ENCODE results near the gene TMA7.

The TMA7 gene

GRCh38 chr3:48423883-48424695, 16.0 kb upstream of the TMA7 start:
- no peak for TF ChIP-seq GATA2 (IDR thresholded peaks at IDR 0.05; ENCODE audit: low read depth, low read length)
- no peak for TF ChIP-seq GATA3 (IDR thresholded peaks at IDR 0.05; ENCODE audit: low read depth, low read length)

- TF ChIP-seq GATA2 (IDR thresholded peaks at IDR 0.05; ENCODE audit: low read depth, low read length), result no peak
- no peak for TF ChIP-seq GATA3 (IDR thresholded peaks at IDR 0.05; ENCODE audit: low read depth, low read length)
Observed at GRCh38 chr3:48425281-48425812, 14.7 kb upstream of the TMA7 start.

- TF ChIP-seq GATA3 (IDR thresholded peaks at IDR 0.05; ENCODE audit: low read depth, low read length) (no peak), GATA2 (IDR thresholded peaks at IDR 0.05; ENCODE audit: low read depth, low read length) (no peak)
Observed at GRCh38 chr3:48426401-48426909, 13.6 kb upstream of the TMA7 start.

- TF ChIP-seq GATA3 (IDR thresholded peaks at IDR 0.05; ENCODE audit: low read depth, low read length) (no peak), GATA2 (IDR thresholded peaks at IDR 0.05; ENCODE audit: low read depth, low read length) (no peak)
Observed at GRCh38 chr3:48426944-48427629, 13.0 kb upstream of the TMA7 start.

GRCh38 chr3:48427630-48427962, 12.5 kb upstream of the TMA7 start:
- no peak for TF ChIP-seq GATA3 (IDR thresholded peaks at IDR 0.05; ENCODE audit: low read depth, low read length)
- no peak for TF ChIP-seq GATA2 (IDR thresholded peaks at IDR 0.05; ENCODE audit: low read depth, low read length)

- TF ChIP-seq GATA3 (IDR thresholded peaks at IDR 0.05; ENCODE audit: low read depth, low read length) (no peak), GATA2 (IDR thresholded peaks at IDR 0.05; ENCODE audit: low read depth, low read length) (no peak)
Observed at GRCh38 chr3:48428088-48428571, 11.9 kb upstream of the TMA7 start.

- TF ChIP-seq GATA2 (IDR thresholded peaks at IDR 0.05; ENCODE audit: low read depth, low read length), result no peak
- no peak for TF ChIP-seq GATA3 (IDR thresholded peaks at IDR 0.05; ENCODE audit: low read depth, low read length)
Observed at GRCh38 chr3:48428572-48429316, 11.3 kb upstream of the TMA7 start.

GRCh38 chr3:48429317-48429959, 10.6 kb upstream of the TMA7 start:
- no peak for TF ChIP-seq GATA2 (IDR thresholded peaks at IDR 0.05; ENCODE audit: low read depth, low read length)
- TF ChIP-seq GATA3 (IDR thresholded peaks at IDR 0.05; ENCODE audit: low read depth, low read length), result no peak

GRCh38 chr3:48429960-48430707, 9.9 kb upstream of the TMA7 start, which contains the start of gene PLXNB1:
Gene PLXNB1, minus strand, starts transcription at chr3:48430086. Its CDS starts 5,475 bp downstream, at chr3:48424611.
- no peak for TF ChIP-seq GATA3 (IDR thresholded peaks at IDR 0.05; ENCODE audit: low read depth, low read length)
- no peak for TF ChIP-seq GATA2 (IDR thresholded peaks at IDR 0.05; ENCODE audit: low read depth, low read length)

- TF ChIP-seq GATA3 (IDR thresholded peaks at IDR 0.05; ENCODE audit: low read depth, low read length) (no peak), GATA2 (IDR thresholded peaks at IDR 0.05; ENCODE audit: low read depth, low read length) (no peak)
Observed at GRCh38 chr3:48430708-48431101, 9.4 kb upstream of the TMA7 start.

- no peak for TF ChIP-seq GATA3 (IDR thresholded peaks at IDR 0.05; ENCODE audit: low read depth, low read length)
- TF ChIP-seq GATA2 (IDR thresholded peaks at IDR 0.05; ENCODE audit: low read depth, low read length), result no peak
Observed at GRCh38 chr3:48431224-48432029, 8.6 kb upstream of the TMA7 start.
